CD4-positive, alpha-beta T cell treated with Interleukin-6 for 4 hours (primary cell): ENCODE data around the gene CCNE1.

ENCODE experiments used
- DNase-seq: peaks from one replicate; pipeline ENCODE4 v3.0.0-alpha.2; 2020; ENCODE audit warnings: mixed read lengths

The CCNE1 gene

GRCh38 chr19:29811125-29812079 lies at the start of gene CCNE1:
Gene CCNE1, plus strand, starts transcription at chr19:29811991. Its CDS starts 565 bp downstream, at chr19:29812556.
- DNase-seq = peak; percentile 99

GRCh38 chr19:29763196-29763595 lies 48.6 kb upstream of the CCNE1 start:
- DNase-seq = no peak

DNA sequence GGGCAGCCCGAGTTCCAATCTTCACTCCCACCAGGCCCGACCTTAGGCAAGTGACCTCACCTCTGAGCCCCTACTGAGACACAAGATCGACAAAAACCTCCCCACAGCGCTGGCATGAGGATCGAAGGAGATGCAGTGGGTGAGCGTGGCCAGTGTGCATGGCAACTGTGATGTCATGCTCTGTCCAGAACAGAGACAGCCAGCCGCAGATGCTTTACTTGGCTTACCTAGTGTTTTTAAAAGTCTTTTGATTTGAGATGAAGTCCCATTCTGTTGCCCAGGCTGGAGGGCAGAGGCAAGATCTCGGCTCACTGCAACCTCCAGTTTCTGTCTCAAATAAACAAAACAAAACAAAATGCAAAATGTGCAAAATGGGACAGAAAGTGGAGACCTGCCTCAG lies 47.4 kb upstream of the CCNE1 start:
- no peak for DNase-seq

DNA sequence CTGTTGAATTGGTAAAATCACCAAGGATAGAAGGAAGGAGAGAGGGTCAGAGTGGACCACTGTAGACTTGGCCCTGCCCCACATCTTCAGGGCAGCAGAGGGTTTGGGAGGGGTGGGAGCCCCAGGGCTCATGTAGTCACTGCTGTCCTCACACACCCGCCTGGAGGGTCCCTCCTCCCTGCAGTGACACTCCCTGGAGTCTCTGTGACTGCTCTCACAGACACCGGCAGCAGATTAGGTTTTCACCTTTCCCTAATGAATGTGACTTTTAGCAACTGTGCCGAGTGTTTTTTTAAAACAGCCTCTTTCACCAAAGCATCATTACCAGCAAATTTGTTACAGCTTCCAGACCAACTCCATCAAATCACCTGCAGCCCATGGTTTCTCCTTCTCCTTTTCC lies 45.7 kb upstream of the CCNE1 start:
- no peak for DNase-seq

- no peak for DNase-seq
These were observed 44.6 kb upstream of the CCNE1 start for GRCh38 chr19:29767039-29767735.

- no peak for DNase-seq
These were observed 43.6 kb upstream of the CCNE1 start for GRCh38 chr19:29768166-29768565.

GRCh38 chr19:29769997-29770396 lies 41.8 kb upstream of the CCNE1 start:
- no peak for DNase-seq

DNA sequence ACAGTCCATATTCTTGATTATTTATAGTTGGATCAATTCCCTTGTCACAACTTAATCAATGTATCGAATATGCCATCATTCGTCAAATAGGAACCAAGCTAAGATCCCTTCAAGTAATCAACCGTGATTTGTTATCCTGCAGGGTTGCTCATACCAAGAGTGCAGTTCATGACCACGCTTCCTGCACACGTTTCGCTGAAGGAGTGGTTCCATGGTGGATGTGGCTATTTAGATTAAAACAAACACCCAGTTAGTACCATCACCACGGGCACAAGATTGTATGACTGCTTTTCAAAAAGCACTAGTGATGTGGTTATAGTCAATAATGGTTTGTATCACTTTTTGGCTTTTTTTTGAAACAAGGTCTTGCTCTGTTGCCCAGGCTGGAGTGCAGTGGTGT lies 41.1 kb upstream of the CCNE1 start:
- no peak for DNase-seq

GRCh38 chr19:29771708-29772414 lies 39.9 kb upstream of the CCNE1 start:
- DNase-seq = peak; percentile 53

- DNase-seq = no peak
These were observed 39.1 kb upstream of the CCNE1 start for GRCh38 chr19:29772696-29773095.

- no peak for DNase-seq
These were observed 38.6 kb upstream of the CCNE1 start for GRCh38 chr19:29773141-29773540.

GRCh38 chr19:29774126-29774525 lies 37.7 kb upstream of the CCNE1 start:
- DNase-seq = no peak

DNA sequence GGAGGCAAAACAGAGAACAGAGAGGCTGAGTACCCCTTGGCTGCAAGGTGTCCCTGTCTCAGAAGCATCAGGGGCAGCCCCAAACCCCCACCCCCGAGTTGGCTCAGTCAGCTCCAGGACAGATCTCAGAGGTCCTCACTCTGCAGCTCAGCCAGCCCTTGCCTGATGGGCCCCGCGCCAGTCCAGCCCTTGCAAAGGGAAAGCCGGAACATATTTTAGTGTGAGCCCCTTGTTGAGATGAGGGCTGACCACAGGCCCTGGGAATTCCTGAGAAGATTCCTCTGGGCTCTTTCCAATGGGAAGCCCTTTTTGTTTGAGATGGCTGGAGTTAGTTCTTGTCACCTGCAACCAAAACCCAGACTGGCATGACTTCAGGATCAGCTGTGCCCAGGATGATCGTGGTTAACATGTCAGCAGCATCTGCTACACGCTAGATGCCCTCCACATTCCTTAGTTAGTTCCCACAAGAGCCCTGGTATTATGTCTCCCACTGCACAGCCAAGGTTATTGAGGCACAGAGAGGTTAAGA lies 33.9 kb upstream of the CCNE1 start:
- no peak for DNase-seq

DNA sequence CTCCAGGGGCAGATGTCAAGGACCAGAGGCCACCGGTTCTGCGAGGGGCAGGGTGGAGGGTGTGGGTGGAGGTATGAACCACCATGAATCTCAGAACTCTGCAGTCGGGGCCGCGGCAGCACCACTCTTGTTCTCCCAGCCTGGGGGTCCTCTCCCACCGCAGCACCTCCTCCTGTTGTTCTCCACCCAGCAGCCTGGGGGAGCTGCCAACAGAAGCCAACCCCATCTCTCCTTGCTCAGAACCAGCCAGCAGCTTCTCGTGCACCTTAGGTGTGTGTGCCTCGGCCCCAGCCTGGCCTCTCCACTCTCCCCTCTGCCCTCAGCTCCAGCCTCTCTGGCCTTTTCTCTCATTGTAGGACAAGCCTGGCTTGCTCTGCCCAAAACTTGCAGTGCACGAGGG lies 31.9 kb upstream of the CCNE1 start:
- peak; percentile 7 for DNase-seq

DNA sequence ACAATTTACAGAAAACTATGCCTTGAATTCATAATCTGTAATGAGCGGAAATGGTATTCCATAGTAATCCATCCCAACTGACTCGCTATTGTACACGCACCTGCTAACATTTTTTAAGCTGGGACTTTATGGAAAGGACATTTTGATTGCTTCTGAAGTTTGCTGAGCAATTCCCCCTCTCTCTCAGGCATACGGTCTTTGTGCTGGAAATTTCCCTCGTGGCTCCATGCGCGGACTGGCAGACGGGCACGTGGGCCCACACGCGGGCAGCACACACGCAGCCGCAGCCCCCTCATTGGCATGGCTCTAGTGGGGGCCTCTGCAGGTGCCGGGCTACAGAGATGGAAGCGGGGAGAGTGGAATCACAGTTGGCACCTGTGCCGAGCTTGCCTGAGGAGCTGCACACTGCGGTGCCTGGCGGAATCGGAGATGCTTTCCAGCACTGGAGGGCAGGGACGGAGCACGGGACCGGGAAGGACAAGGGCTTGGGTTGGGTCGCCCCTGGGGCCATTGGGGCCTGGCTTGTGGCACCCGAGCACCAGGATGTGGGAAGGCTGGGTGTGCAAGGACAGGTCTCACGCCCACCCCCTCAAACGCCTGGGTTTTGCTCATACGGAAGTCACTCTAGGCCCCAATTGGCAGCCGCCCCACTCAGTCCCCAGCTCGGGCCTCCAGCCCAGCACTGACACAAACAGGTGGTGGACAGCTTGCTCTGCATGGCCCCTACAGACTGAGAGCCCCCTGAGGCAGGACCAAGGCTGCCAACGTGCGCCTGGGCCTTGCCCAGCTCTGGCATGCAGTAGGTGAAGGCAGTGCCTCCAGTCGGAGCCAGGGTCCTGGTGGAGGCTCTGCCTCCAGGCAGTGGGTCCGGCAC lies 30.2 kb upstream of the CCNE1 start:
- no peak for DNase-seq

DNA sequence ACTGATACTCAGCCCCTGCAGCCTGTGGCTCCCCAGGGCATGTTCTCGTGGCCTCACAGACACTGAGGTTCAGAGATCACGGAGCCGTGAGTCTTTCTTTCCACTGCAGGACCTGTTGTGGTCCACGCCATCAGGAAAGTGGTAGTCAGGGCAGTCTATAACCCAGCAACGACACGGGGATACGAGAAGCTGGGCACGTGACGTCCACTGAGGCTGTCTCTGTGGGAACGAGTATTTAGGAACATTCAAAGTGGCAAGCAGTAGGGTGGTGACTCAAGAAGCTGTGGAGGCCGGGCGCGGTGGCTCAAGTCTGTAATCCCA lies 29.6 kb upstream of the CCNE1 start:
- DNase-seq = no peak

DNA sequence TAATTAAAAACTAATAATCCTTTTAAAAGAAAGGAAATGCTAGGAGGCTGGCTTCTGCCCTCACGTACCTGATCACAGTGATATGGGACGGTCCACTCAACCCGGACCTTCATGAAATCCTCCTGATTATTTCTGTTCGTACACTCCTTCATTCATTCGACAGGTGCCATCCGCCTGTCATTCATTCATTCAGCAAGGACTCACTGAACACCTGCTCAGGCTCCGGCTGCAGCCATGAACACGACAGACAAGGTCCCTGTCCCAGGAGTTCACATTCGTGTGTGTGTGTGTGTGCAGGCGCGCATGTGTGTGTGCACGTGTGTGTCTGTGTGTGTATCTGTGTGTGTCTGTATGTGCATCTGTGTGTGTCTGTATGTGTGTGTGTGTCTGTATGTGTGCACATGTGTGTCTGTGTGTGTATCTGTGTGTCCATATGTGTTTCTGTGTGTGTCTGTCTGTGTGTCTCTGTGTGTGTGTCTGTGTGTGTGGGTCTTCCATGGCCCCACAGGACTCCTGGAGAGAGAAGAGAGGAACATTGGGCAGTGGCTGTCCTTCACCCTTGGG lies 28.1 kb upstream of the CCNE1 start:
- no peak for DNase-seq

DNA sequence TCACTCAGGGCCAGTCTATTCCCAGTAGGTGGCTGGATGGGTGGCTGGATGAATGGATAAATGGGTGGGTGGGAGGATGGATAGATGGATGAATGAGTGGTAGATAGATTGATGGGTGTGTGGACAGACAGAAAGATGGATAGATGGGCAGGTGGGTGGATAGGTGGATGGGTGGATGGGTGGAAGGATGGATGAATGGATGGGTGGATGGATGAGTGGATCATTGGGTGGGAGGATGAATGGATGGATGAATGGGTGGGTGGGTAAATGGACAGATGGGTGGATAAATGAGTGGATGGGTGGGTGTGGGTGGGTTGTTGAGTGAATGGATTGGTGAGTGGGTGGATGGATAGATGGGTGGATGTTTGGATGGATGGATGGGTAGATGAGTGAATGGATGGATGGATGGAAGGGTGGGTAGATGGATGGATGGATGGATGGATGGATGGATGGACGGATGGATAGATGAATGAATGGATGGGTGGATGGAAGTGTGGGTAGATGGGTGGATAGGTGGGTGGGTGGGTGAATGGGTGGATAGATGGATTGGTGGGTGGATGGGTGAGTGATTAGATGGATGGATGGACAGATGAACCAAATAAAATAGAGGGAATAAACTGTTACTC lies 27.1 kb upstream of the CCNE1 start:
- DNase-seq = no peak

DNA sequence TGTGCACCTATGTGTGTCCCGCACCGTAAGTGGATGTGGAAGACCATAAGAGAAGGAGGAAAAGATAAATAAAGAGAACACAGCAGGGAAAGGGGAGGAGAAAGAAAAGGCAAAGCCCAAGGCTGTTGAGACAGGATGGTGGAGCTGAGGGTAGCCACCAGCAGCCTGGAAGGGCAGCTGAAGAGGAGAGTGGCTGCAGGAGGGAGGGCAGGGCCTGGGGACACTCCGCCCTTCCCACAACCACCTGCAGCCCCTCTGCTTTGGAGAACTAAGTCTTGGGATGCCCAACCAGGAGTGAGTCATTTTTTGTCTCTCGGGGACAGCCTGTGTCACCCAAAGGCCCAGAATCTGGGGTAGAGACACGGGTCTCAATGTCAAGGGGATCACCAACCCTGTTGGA lies 26.4 kb upstream of the CCNE1 start:
- no peak for DNase-seq

GRCh38 chr19:29785955-29786589 lies 25.7 kb upstream of the CCNE1 start:
- peak; percentile 24 for DNase-seq

DNA sequence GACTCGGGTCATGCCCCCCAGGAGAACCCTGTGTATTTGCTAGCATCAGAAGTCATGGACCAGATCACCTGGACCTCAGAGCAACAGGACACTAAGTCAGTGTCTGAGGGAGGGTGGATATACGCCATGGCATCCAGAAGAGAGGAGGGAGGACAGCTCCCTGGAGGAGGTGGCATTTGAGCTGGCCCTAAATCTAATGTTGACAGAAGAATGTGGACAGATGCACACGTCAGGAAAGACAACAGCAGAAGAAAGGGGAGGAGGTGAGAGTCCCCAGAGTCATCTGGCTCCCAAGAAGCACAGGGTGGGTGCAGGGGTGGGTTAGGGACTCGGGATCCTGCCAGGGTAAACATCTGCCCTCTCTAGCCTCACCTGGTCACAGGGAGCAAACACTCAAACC lies 24.5 kb upstream of the CCNE1 start:
- no peak for DNase-seq
